ENCODE measurements around the gene SPATA31C1.
A peak's percentile ranks its signal among the peaks of the same experiment; 100 is the strongest.
"Not testable (repeated sequence)": the region's sequence is repeated elsewhere in the genome, so short reads cannot be mapped to it uniquely, and the experiment has no call there.

The SPATA31C1 gene

GRCh38 chr9:87886933-87887505, 30.7 kb upstream of the SPATA31C1 start:
- no peak for ATAC-seq

GRCh38 chr9:87887661-87888480, 29.9 kb upstream of the SPATA31C1 start:
- ATAC-seq = no peak

- ATAC-seq = no peak
Observed at GRCh38 chr9:87888501-87888900, 29.3 kb upstream of the SPATA31C1 start.

- ATAC-seq = no peak
Observed at GRCh38 chr9:87889065-87889881, 28.5 kb upstream of the SPATA31C1 start.

GRCh38 chr9:87889882-87890252, 27.9 kb upstream of the SPATA31C1 start:
- no peak for ATAC-seq

GRCh38 chr9:87890837-87891236, 26.9 kb upstream of the SPATA31C1 start:
- no peak for ATAC-seq

GRCh38 chr9:87891754-87892153, 26.0 kb upstream of the SPATA31C1 start:
- ATAC-seq = no peak

- ATAC-seq = no peak
Observed at GRCh38 chr9:87892956-87893355, 24.8 kb upstream of the SPATA31C1 start.

- ATAC-seq = no peak
Observed at GRCh38 chr9:87894998-87895625, 22.6 kb upstream of the SPATA31C1 start.

- ATAC-seq = no peak
Observed at GRCh38 chr9:87896891-87897290, 20.9 kb upstream of the SPATA31C1 start.

- no peak for ATAC-seq
Observed at GRCh38 chr9:87898151-87898550, 19.6 kb upstream of the SPATA31C1 start.

GRCh38 chr9:87902371-87902770, 15.4 kb upstream of the SPATA31C1 start:
- ATAC-seq = not testable (repeated sequence)

- ATAC-seq = peak in 1 of 2 donors; percentile 30
Observed at GRCh38 chr9:87909310-87910041, 8.3 kb upstream of the SPATA31C1 start.

GRCh38 chr9:87910821-87911220, 6.9 kb upstream of the SPATA31C1 start:
- ATAC-seq = no peak

- ATAC-seq = not testable (repeated sequence)
Observed at GRCh38 chr9:87919013-87919412, 1.3 kb downstream of the SPATA31C1 start.

GRCh38 chr9:87921561-87921960, 3.8 kb downstream of the SPATA31C1 start:
- not testable (repeated sequence) for ATAC-seq

GRCh38 chr9:87923012-87923411, 5.2 kb downstream of the SPATA31C1 start:
- not testable (repeated sequence) for ATAC-seq

GRCh38 chr9:87924851-87925250, 7.1 kb downstream of the SPATA31C1 start:
- not testable (repeated sequence) for ATAC-seq

- not testable (repeated sequence) for ATAC-seq
Observed at GRCh38 chr9:87929152-87929551, 11.4 kb downstream of the SPATA31C1 start.

- not testable (repeated sequence) for ATAC-seq
Observed at GRCh38 chr9:87934444-87934843, 16.7 kb downstream of the SPATA31C1 start.

GRCh38 chr9:87937352-87937751, 19.6 kb downstream of the SPATA31C1 start:
- ATAC-seq = not testable (repeated sequence)

GRCh38 chr9:87937918-87938317, 20.2 kb downstream of the SPATA31C1 start:
- ATAC-seq = not testable (repeated sequence)

Measured in activated CD4-positive, CD25-positive, alpha-beta regulatory T cell treated with anti-CD3 and anti-CD28 coated beads, Interleukin-2, amount 50 U/mL, for 24 hours (primary cell).